ENCODE data around the gene RFC1. TPM values are rescaled to one million over a fixed set of nuclear protein-coding genes. Genes with fewer than 3 reads are reported as not detected.

Gene RFC1
- polyA plus RNA-seq, 3 donors = 8.7 to 15.0 (median 14.6) TPM

GRCh38 chr4:39365360-39365759, 802 bp downstream of the RFC1 start:
- intact Hi-C loops (cut with micrococcal nuclease) = no loop called here
- Mint-ChIP-seq H3K4me1 (peaks cover 23% of the 10 kb centered on the region), H3K9me3 (peaks cover under 1 to 5% (median 2%) of the 10 kb centered on the region in 7 donors)

GRCh38 chr4:39363773-39364393, 2.3 kb downstream of the RFC1 start:
- no peak for TF ChIP-seq CTCF (IDR thresholded peaks at IDR 0.05)
- Histone ChIP-seq H3K79me2 (ENCODE audit: insufficient read depth, low read length) (peaks cover 74% of the 10 kb centered on the region), H4K20me1 (ENCODE audit: insufficient read depth, low read length) (no peaks in the 10 kb centered on the region), H3K27me3 (ENCODE audit: control insufficient read depth in 2 of 2, insufficient read depth in 2 of 2, low read length in 2 of 2) (no peaks in the 10 kb centered on the region), H3K4me2 (replicated peaks; ENCODE audit: extremely low read depth, low read length, poor library complexity, severe bottlenecking) (no peak overlapping the region), H3K4me1 (ENCODE audit: control insufficient read depth in 1 of 2, insufficient read depth in 2 of 2, low read length in 2 of 2) (peaks cover 12 to 17% of the 10 kb centered on the region in 2 donors), H3K27ac (ENCODE audit: low read depth in 1 of 2, low read length in 2 of 2) (peak overlapping the region in 1 of 2 donors; percentile 5), H3K4me3 (replicated peaks in 1 of 3; ENCODE audit: low read depth in 2 of 3, low read length in 3 of 3) (no peak overlapping the region), H3K36me3 (replicated peaks in 1 of 2; ENCODE audit: control insufficient read depth in 1 of 2, insufficient read depth in 2 of 2, low read length in 2 of 2) (no peaks in the 10 kb centered on the region), H3K9me3 (replicated peaks in 1 of 2; ENCODE audit: control insufficient read depth in 1 of 2, insufficient read depth in 1 of 2, low read length in 2 of 2) (no peaks in the 10 kb centered on the region), H2AFZ (ENCODE audit: insufficient read depth, low read depth, low read length, poor library complexity, severe bottlenecking) (no peak overlapping the region), H3K9ac (ENCODE audit: insufficient read depth, low read length, poor library complexity, severe bottlenecking) (no peak overlapping the region)
- intact Hi-C loops (cut with micrococcal nuclease) = no loop called here
- WGBS (ENCODE audit: insufficient coverage) = 100% methylated on average over 1 of the region's 4 CpGs
- DNase-seq = no peak
- no peaks in the 10 kb centered on the region for H3K9me3 Mint-ChIP-seq
- H3K27ac Mint-ChIP-seq = peak overlapping the region in 2 of 7 donors; percentile 15 to 49
- peaks cover 0 to 2% (median 0%) of the 10 kb centered on the region in 3 donors for H3K27me3 Mint-ChIP-seq (ENCODE audit: low read depth in 3 of 3)
- peaks cover 25% of the 10 kb centered on the region for H3K4me1 Mint-ChIP-seq
- no peak overlapping the region for H3K4me3 Mint-ChIP-seq
- H3K36me3 Mint-ChIP-seq = peaks cover 3 to 9% of the 10 kb centered on the region in 2 donors

More at GRCh38 chr4:39365360-39365759, 802 bp downstream of the RFC1 start:
- Mint-ChIP-seq H3K4me3 (peak overlapping the region; percentile 90 to 95), H3K27me3 (ENCODE audit: low read depth in 3 of 3) (peaks cover 0 to 2% (median 0%) of the 10 kb centered on the region in 3 donors), H3K27ac (peak overlapping the region in 6 of 7 donors; percentile 88 to 97 (median 94)), H3K36me3 (peaks cover 3 to 9% of the 10 kb centered on the region in 2 donors)
- Histone ChIP-seq H3K4me3 (replicated peaks in 1 of 3; ENCODE audit: low read depth in 2 of 3, low read length in 3 of 3) (peak overlapping the region; percentile 66 to 99 (median 97)), H3K79me2 (ENCODE audit: insufficient read depth, low read length) (peaks cover 60% of the 10 kb centered on the region), H3K9me3 (replicated peaks in 1 of 2; ENCODE audit: control insufficient read depth in 1 of 2, insufficient read depth in 1 of 2, low read length in 2 of 2) (no peaks in the 10 kb centered on the region), H3K4me2 (replicated peaks; ENCODE audit: extremely low read depth, low read length, poor library complexity, severe bottlenecking) (peak overlapping the region; percentile 88), H3K27me3 (ENCODE audit: control insufficient read depth in 2 of 2, insufficient read depth in 2 of 2, low read length in 2 of 2) (no peaks in the 10 kb centered on the region), H4K20me1 (ENCODE audit: insufficient read depth, low read length) (no peaks in the 10 kb centered on the region), H3K9ac (ENCODE audit: insufficient read depth, low read length, poor library complexity, severe bottlenecking) (peak overlapping the region; percentile 91), H2AFZ (ENCODE audit: insufficient read depth, low read depth, low read length, poor library complexity, severe bottlenecking) (peak overlapping the region; percentile 93), H3K36me3 (replicated peaks in 1 of 2; ENCODE audit: control insufficient read depth in 1 of 2, insufficient read depth in 2 of 2, low read length in 2 of 2) (no peaks in the 10 kb centered on the region), H3K27ac (ENCODE audit: low read depth in 1 of 2, low read length in 2 of 2) (peak overlapping the region in 1 of 2 donors; percentile 93), H3K4me1 (ENCODE audit: control insufficient read depth in 1 of 2, insufficient read depth in 2 of 2, low read length in 2 of 2) (peaks cover 12 to 17% of the 10 kb centered on the region in 2 donors)
- 0% methylated on average over 3 of the region's 7 CpGs for WGBS (ENCODE audit: insufficient coverage)
- no peak for TF ChIP-seq CTCF (IDR thresholded peaks at IDR 0.05)
- no peak for DNase-seq

Data from CD14-positive monocyte (primary cell).